HEK293 (cell line): ENCODE data around the gene CAMKK1.

ENCODE experiments used
- KLF7 ChIP-seq: fragments of 450-650 bp; formaldehyde crosslinking; IDR thresholded peaks from 2 replicates; pipeline ENCODE4 v1.5.1; 2016; ENCODE audit warnings: missing biosample characterization, missing genetic modification characterization, borderline replicate concordance
- RBAK ChIP-seq: fragments of 450-650 bp; formaldehyde crosslinking; IDR thresholded peaks from 2 replicates; pipeline ENCODE4 v1.5.1; 2016; ENCODE audit warnings: missing biosample characterization, missing genetic modification characterization
- TCF7L2 ChIP-seq: IDR thresholded peaks from 2 replicates; pipeline ENCODE4 v1.6.1; 2011; ENCODE audit warnings: low read depth, mild to moderate bottlenecking, inconsistent platforms, low read length, moderate library complexity, borderline replicate concordance
- TRIM28 ChIP-seq: IDR thresholded peaks from 2 replicates; pipeline ENCODE4 v1.6.1; 2011; ENCODE audit warnings: low read length, control low read depth, borderline replicate concordance
- ZBTB1 ChIP-seq: fragments of 450-650 bp; formaldehyde crosslinking; IDR thresholded peaks from 2 replicates; pipeline ENCODE4 v1.5.1; 2016; ENCODE audit warnings: missing biosample characterization, missing genetic modification characterization
- ZBTB21 ChIP-seq: fragments of 450-650 bp; formaldehyde crosslinking; IDR thresholded peaks from 2 replicates; pipeline ENCODE4 v1.5.1; 2017; ENCODE audit warnings: missing biosample characterization, missing genetic modification characterization
- ZBTB49 ChIP-seq: fragments of 450-650 bp; formaldehyde crosslinking; IDR thresholded peaks from 2 replicates; pipeline ENCODE4 v1.5.1; 2016; ENCODE audit warnings: missing biosample characterization, missing genetic modification characterization, low read depth
- ZNF148 ChIP-seq: fragments of 450-650 bp; formaldehyde crosslinking; IDR thresholded peaks from 2 replicates; pipeline ENCODE4 v1.5.0; 2017; ENCODE audit warnings: missing biosample characterization, missing genetic modification characterization, borderline replicate concordance
- ZNF266 ChIP-seq: fragments of 450-650 bp; formaldehyde crosslinking; IDR thresholded peaks from 2 replicates; pipeline ENCODE4 v1.5.1; 2016; ENCODE audit warnings: missing biosample characterization, missing genetic modification characterization, low read depth
- ZNF274 ChIP-seq, 2 experiments: fragments of 200-500 bp in 1 of 2; fragments of 450-650 bp in 1 of 2; sonication (Bioruptor generic) in 1 of 2; formaldehyde crosslinking in 1 of 2; IDR thresholded peaks; 2 replicates each; pipeline versions ENCODE4 v1.5.1 to v1.6.1; 2014 to 2016; ENCODE audit warnings: borderline replicate concordance in 1 of 2, inconsistent platforms in 1 of 2, low read length in 1 of 2, missing biosample characterization in 1 of 2, missing genetic modification characterization in 1 of 2
- ZNF280D ChIP-seq: fragments of 450-650 bp; formaldehyde crosslinking; IDR thresholded peaks from 2 replicates; pipeline ENCODE4 v1.5.1; 2016; ENCODE audit warnings: missing biosample characterization, missing genetic modification characterization
- ZNF292 ChIP-seq: fragments of 450-650 bp; formaldehyde crosslinking; IDR thresholded peaks from 2 replicates; pipeline ENCODE4 v1.5.1; 2016; ENCODE audit warnings: low read depth, missing biosample characterization, missing genetic modification characterization, borderline replicate concordance
- ZNF350 ChIP-seq: fragments of 450-650 bp; formaldehyde crosslinking; IDR thresholded peaks from 2 replicates; pipeline ENCODE4 v1.5.0; 2017; ENCODE audit warnings: missing biosample characterization, mild to moderate bottlenecking, missing genetic modification characterization
- ZNF404 ChIP-seq: fragments of 450-650 bp; formaldehyde crosslinking; IDR thresholded peaks from 2 replicates; pipeline ENCODE4 v1.5.1; 2017; ENCODE audit warnings: missing biosample characterization, missing genetic modification characterization
- ZNF501 ChIP-seq: fragments of 450-650 bp; formaldehyde crosslinking; IDR thresholded peaks from 2 replicates; pipeline ENCODE4 v1.5.1; 2016; ENCODE audit warnings: missing biosample characterization, missing genetic modification characterization
- ZNF561 ChIP-seq: fragments of 450-650 bp; IDR thresholded peaks from 2 replicates; pipeline ENCODE4 v1.5.1; 2018; ENCODE audit warnings: missing biosample characterization, missing genetic modification characterization, borderline replicate concordance
- ZNF571 ChIP-seq: fragments of 450-650 bp; formaldehyde crosslinking; IDR thresholded peaks from 2 replicates; pipeline ENCODE4 v1.5.0; 2017; ENCODE audit warnings: missing biosample characterization, missing genetic modification characterization
- ZNF600 ChIP-seq: fragments of 450-650 bp; formaldehyde crosslinking; IDR thresholded peaks from 2 replicates; pipeline ENCODE4 v1.5.1; 2016; ENCODE audit warnings: missing biosample characterization, missing genetic modification characterization
- ZNF701 ChIP-seq: fragments of 450-650 bp; formaldehyde crosslinking; IDR thresholded peaks from 2 replicates; pipeline ENCODE4 v1.5.1; 2016; ENCODE audit warnings: missing biosample characterization, missing genetic modification characterization
- ZNF768 ChIP-seq: fragments of 450-650 bp; formaldehyde crosslinking; IDR thresholded peaks from 2 replicates; pipeline ENCODE4 v1.5.1; 2018; ENCODE audit warnings: missing biosample characterization, mild to moderate bottlenecking, missing genetic modification characterization
- TF ChIP-seq, protein P1 (sequence below): fragments of 450-650 bp; formaldehyde crosslinking; IDR thresholded peaks from 2 replicates; pipeline ENCODE4 v1.5.1; 2016; ENCODE audit warnings: missing biosample characterization, missing genetic modification characterization
- TF ChIP-seq, protein P2 (sequence below): fragments of 450-650 bp; formaldehyde crosslinking; IDR thresholded peaks from 2 replicates; pipeline ENCODE4 v1.5.1; 2016; ENCODE audit warnings: missing biosample characterization, missing genetic modification characterization, borderline replicate concordance

The CAMKK1 gene

GRCh38 chr17:3890082-3890877 lies 2.6 kb downstream of the CAMKK1 start (continued):
- peak; percentile 95 for TF ChIP-seq ZNF148 (tag by site-specific recombination)
- TF ChIP-seq, protein P1, sequence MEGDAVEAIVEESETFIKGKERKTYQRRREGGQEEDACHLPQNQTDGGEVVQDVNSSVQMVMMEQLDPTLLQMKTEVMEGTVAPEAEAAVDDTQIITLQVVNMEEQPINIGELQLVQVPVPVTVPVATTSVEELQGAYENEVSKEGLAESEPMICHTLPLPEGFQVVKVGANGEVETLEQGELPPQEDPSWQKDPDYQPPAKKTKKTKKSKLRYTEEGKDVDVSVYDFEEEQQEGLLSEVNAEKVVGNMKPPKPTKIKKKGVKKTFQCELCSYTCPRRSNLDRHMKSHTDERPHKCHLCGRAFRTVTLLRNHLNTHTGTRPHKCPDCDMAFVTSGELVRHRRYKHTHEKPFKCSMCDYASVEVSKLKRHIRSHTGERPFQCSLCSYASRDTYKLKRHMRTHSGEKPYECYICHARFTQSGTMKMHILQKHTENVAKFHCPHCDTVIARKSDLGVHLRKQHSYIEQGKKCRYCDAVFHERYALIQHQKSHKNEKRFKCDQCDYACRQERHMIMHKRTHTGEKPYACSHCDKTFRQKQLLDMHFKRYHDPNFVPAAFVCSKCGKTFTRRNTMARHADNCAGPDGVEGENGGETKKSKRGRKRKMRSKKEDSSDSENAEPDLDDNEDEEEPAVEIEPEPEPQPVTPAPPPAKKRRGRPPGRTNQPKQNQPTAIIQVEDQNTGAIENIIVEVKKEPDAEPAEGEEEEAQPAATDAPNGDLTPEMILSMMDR (tag by site-specific recombination): no peak
- TF ChIP-seq TCF7L2: no peak
- TF ChIP-seq RBAK (tag by site-specific recombination): 0 out of 2 replicates have a peak, but pooled peaks have one; percentile 51
- TF ChIP-seq ZNF266 (tag by site-specific recombination): no peak; the same call in 1 of the 2 replicates
- TF ChIP-seq ZNF280D: peak; percentile 94; the same call in 1 of the 2 replicates
- TF ChIP-seq ZBTB1 (tag by site-specific recombination): peak; percentile 99
- no peak for TF ChIP-seq ZBTB49 (tag by site-specific recombination)
- TF ChIP-seq ZNF350 (tag by site-specific recombination): no peak
- no peak for TF ChIP-seq ZNF404 (tag by site-specific recombination)
- TF ChIP-seq ZNF701 (tag by site-specific recombination): no peak
- peak; percentile 85; the same call in 1 of the 2 replicates for TF ChIP-seq ZNF561 (tag by site-specific recombination)
- TF ChIP-seq ZBTB21: peak; percentile 95
- TF ChIP-seq KLF7: peak; percentile 91
- TF ChIP-seq, protein P2, sequence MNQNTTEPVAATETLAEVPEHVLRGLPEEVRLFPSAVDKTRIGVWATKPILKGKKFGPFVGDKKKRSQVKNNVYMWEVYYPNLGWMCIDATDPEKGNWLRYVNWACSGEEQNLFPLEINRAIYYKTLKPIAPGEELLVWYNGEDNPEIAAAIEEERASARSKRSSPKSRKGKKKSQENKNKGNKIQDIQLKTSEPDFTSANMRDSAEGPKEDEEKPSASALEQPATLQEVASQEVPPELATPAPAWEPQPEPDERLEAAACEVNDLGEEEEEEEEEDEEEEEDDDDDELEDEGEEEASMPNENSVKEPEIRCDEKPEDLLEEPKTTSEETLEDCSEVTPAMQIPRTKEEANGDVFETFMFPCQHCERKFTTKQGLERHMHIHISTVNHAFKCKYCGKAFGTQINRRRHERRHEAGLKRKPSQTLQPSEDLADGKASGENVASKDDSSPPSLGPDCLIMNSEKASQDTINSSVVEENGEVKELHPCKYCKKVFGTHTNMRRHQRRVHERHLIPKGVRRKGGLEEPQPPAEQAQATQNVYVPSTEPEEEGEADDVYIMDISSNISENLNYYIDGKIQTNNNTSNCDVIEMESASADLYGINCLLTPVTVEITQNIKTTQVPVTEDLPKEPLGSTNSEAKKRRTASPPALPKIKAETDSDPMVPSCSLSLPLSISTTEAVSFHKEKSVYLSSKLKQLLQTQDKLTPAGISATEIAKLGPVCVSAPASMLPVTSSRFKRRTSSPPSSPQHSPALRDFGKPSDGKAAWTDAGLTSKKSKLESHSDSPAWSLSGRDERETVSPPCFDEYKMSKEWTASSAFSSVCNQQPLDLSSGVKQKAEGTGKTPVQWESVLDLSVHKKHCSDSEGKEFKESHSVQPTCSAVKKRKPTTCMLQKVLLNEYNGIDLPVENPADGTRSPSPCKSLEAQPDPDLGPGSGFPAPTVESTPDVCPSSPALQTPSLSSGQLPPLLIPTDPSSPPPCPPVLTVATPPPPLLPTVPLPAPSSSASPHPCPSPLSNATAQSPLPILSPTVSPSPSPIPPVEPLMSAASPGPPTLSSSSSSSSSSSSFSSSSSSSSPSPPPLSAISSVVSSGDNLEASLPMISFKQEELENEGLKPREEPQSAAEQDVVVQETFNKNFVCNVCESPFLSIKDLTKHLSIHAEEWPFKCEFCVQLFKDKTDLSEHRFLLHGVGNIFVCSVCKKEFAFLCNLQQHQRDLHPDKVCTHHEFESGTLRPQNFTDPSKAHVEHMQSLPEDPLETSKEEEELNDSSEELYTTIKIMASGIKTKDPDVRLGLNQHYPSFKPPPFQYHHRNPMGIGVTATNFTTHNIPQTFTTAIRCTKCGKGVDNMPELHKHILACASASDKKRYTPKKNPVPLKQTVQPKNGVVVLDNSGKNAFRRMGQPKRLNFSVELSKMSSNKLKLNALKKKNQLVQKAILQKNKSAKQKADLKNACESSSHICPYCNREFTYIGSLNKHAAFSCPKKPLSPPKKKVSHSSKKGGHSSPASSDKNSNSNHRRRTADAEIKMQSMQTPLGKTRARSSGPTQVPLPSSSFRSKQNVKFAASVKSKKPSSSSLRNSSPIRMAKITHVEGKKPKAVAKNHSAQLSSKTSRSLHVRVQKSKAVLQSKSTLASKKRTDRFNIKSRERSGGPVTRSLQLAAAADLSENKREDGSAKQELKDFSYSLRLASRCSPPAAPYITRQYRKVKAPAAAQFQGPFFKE (tag by site-specific recombination): peak; percentile 95; the same call in 1 of the 2 replicates
- TF ChIP-seq ZNF274 (IDR thresholded peaks at IDR 0.05; ENCODE audit: low read length): no peak
- no peak for TF ChIP-seq ZNF274 (tag by site-specific recombination; IDR thresholded peaks at IDR 0.05; ENCODE audit: borderline replicate concordance)
- no peak for TF ChIP-seq TRIM28
- no peak for TF ChIP-seq ZNF571
- no peak for TF ChIP-seq ZNF292 (tag by site-specific recombination)
- TF ChIP-seq ZNF600: peak; percentile 100
- TF ChIP-seq ZNF501 (tag by site-specific recombination): peak; percentile 98; the same call in 1 of the 2 replicates
- TF ChIP-seq ZNF768: no peak; the same call in 1 of the 2 replicates
